ENCODE results near the gene PAPLN.

The PAPLN gene

GRCh38 chr14:73311708-73312030 is 74.4 kb downstream of the PAPLN start:
- TF ChIP-seq ZFX (IDR thresholded peaks at IDR 0.05) (no peak), CTCF (conservative IDR thresholded peaks at IDR 0.05) (no peak)
- no peak overlapping the region for H3K27ac ChIP-seq

GRCh38 chr14:73312687-73313086 is 75.4 kb downstream of the PAPLN start:
- no peak overlapping the region for H3K27ac ChIP-seq

GRCh38 chr14:73313151-73313550 is 75.8 kb downstream of the PAPLN start:
- no peak overlapping the region for H3K27ac ChIP-seq
- TF ChIP-seq ZFX (IDR thresholded peaks at IDR 0.05) = no peak
- no peak for TF ChIP-seq CTCF (conservative IDR thresholded peaks at IDR 0.05)

More at GRCh38 chr14:73312687-73313086, 75.4 kb downstream of the PAPLN start:
- TF ChIP-seq ZFX (IDR thresholded peaks at IDR 0.05) (no peak), CTCF (conservative IDR thresholded peaks at IDR 0.05) (no peak)

- no peak overlapping the region for H3K27ac ChIP-seq
- TF ChIP-seq CTCF (conservative IDR thresholded peaks at IDR 0.05) = no peak
Measured at GRCh38 chr14:73323896-73324399, 86.6 kb downstream of the PAPLN start.

All from C4-2B (cell line).